ENCODE data around the gene ITGA2.

The ITGA2 gene

GRCh38 chr5:52948418-52949076, 40.6 kb upstream of the ITGA2 start:
- TF ChIP-seq POLR2AphosphoS5 (IDR thresholded peaks at IDR 0.05; ENCODE audit: low read depth, low read length) (no peak), REST (IDR thresholded peaks at IDR 0.05; ENCODE audit: insufficient read depth in 1 of 2, low read depth in 2 of 2, low read length in 2 of 2) (no peak), SIN3A (IDR thresholded peaks at IDR 0.05; ENCODE audit: borderline replicate concordance, insufficient read depth, low read length) (no peak)

GRCh38 chr5:52950686-52951085, 38.5 kb upstream of the ITGA2 start:
- TF ChIP-seq POLR2AphosphoS5 (IDR thresholded peaks at IDR 0.05; ENCODE audit: low read depth, low read length), result no peak
- no peak for TF ChIP-seq FOXP2 (optimal IDR thresholded peaks at IDR 0.05; ENCODE audit: borderline replicate concordance, extremely low read depth, extremely low read length, insufficient read depth)
- no peak for TF ChIP-seq REST (IDR thresholded peaks at IDR 0.05; ENCODE audit: insufficient read depth in 1 of 2, low read depth in 2 of 2, low read length in 2 of 2)
- TF ChIP-seq TAF1 (IDR thresholded peaks at IDR 0.05; ENCODE audit: borderline replicate concordance, insufficient read depth, low read length), result no peak
- TF ChIP-seq SIN3A (IDR thresholded peaks at IDR 0.05; ENCODE audit: borderline replicate concordance, insufficient read depth, low read length), result no peak

GRCh38 chr5:52952483-52952882, 36.7 kb upstream of the ITGA2 start:
- TF ChIP-seq TAF1 (IDR thresholded peaks at IDR 0.05; ENCODE audit: borderline replicate concordance, insufficient read depth, low read length) (no peak), SIN3A (IDR thresholded peaks at IDR 0.05; ENCODE audit: borderline replicate concordance, insufficient read depth, low read length) (no peak), FOXP2 (optimal IDR thresholded peaks at IDR 0.05; ENCODE audit: borderline replicate concordance, extremely low read depth, extremely low read length, insufficient read depth) (no peak), REST (IDR thresholded peaks at IDR 0.05; ENCODE audit: insufficient read depth in 1 of 2, low read depth in 2 of 2, low read length in 2 of 2) (no peak), POLR2AphosphoS5 (IDR thresholded peaks at IDR 0.05; ENCODE audit: low read depth, low read length) (no peak)

GRCh38 chr5:52956014-52956413, 33.1 kb upstream of the ITGA2 start:
- TF ChIP-seq SIN3A (IDR thresholded peaks at IDR 0.05; ENCODE audit: borderline replicate concordance, insufficient read depth, low read length), result no peak
- TF ChIP-seq POLR2AphosphoS5 (IDR thresholded peaks at IDR 0.05; ENCODE audit: low read depth, low read length), result no peak
- no peak for TF ChIP-seq REST (IDR thresholded peaks at IDR 0.05; ENCODE audit: insufficient read depth in 1 of 2, low read depth in 2 of 2, low read length in 2 of 2)
- no peak for TF ChIP-seq TAF1 (IDR thresholded peaks at IDR 0.05; ENCODE audit: borderline replicate concordance, insufficient read depth, low read length)
- no peak for TF ChIP-seq FOXP2 (optimal IDR thresholded peaks at IDR 0.05; ENCODE audit: borderline replicate concordance, extremely low read depth, extremely low read length, insufficient read depth)

All from PFSK-1 (cell line).